ENCODE results near the gene UBL3. TPM values are rescaled to one million over a fixed set of nuclear protein-coding genes. Genes with fewer than 3 reads are reported as not detected.

Gene UBL3
- total and polyA plus RNA-seq, 9 donors, result 22.5 to 41.4 (median 32.3) TPM

DNA sequence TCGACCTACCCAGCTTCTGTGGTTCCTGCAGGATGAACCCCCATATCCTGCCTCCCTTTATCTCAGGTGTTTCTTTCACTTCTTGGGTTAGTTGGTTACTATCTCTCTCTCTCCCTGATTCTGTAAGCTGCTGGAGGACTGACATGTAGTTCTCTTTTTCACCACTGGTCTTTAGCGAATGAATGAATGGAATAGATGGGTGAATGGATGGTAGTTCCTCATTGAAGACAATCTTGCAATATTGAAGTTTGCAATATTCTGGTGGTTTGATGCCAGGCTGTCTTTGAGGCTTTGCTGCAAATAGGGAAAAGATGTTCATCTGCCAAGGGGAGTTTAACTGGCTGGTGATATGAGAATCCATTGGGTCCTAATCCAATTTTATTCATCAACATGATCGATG lies 120.2 kb downstream of the UBL3 start:
- Histone ChIP-seq H3K9me3 (no peaks in the 10 kb centered on the region), H3K4me1 (ENCODE audit: insufficient read depth) (no peaks in the 10 kb centered on the region), H3K27me3 (no peaks in the 10 kb centered on the region), H3K4me3 (no peak overlapping the region), H3K36me3 (no peaks in the 10 kb centered on the region), H3K27ac (no peak overlapping the region)
- no peak for DNase-seq
- intact Hi-C loops (cut with DNase I), result no loop called here
- WGBS, 3 donors, result 67 to 68% (median 67%) methylated on average over 3 of the region's 3 CpGs
- no peak for TF ChIP-seq EP300 (IDR thresholded peaks at IDR 0.05)

DNA sequence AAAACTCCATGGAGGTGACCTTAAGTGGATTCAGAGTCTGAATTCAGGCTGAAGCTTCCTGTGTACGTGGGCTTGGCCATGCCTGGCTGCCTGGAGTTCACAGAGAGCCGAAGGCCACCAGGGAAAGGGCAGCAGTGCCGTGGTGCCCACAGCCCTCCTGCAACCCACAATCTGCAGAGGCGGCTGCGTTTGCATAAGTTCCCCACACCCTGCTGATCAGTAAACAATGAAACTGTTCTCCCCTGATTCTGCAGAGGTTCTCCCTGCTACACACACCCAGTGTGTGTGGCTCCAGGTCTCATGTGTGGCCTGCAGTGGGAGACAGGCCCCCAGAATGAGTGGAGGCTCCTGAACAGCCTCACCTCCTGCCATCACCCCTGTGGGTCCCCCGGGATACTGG lies 128.0 kb downstream of the UBL3 start:
- H3K27me3 ChIP-seq, result no peaks in the 10 kb centered on the region
- 78 to 88% (median 78%) methylated on average over 4 to 6 of the region's 6 CpGs for whole genome bisulfite sequencing, 3 donors

DNA sequence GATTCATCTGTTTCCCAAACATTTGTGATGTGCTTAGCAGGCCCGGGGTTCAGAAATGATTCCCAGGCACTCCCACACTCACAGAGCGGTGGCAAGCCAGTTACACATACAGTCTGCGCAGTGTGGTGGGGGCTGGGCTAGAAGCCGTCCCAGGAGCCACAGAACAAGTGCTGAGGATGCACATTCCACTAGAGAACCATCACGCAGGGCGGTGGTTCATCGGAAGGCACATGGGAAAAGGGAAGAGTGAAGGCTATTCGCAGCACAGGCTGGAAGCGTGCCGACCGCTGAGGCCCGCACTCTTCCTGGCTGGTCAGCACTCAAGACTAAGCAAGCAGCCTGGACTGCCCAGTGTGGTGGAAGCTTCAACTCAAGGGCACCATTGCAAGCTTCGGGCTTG lies 128.7 kb downstream of the UBL3 start:
- DNase-seq, result no peak
- intact Hi-C loops (cut with DNase I), result no loop called here
- H3K4me3 ChIP-seq, result no peak overlapping the region
- H3K36me3 ChIP-seq, result no peaks in the 10 kb centered on the region
- TF ChIP-seq, protein P1, sequence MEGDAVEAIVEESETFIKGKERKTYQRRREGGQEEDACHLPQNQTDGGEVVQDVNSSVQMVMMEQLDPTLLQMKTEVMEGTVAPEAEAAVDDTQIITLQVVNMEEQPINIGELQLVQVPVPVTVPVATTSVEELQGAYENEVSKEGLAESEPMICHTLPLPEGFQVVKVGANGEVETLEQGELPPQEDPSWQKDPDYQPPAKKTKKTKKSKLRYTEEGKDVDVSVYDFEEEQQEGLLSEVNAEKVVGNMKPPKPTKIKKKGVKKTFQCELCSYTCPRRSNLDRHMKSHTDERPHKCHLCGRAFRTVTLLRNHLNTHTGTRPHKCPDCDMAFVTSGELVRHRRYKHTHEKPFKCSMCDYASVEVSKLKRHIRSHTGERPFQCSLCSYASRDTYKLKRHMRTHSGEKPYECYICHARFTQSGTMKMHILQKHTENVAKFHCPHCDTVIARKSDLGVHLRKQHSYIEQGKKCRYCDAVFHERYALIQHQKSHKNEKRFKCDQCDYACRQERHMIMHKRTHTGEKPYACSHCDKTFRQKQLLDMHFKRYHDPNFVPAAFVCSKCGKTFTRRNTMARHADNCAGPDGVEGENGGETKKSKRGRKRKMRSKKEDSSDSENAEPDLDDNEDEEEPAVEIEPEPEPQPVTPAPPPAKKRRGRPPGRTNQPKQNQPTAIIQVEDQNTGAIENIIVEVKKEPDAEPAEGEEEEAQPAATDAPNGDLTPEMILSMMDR (IDR thresholded peaks at IDR 0.05), result no peak
- TF ChIP-seq POLR2A (IDR thresholded peaks at IDR 0.05), result no peak
- no peak for TF ChIP-seq EP300 (IDR thresholded peaks at IDR 0.05)
- H3K4me1 ChIP-seq (ENCODE audit: insufficient read depth), result no peaks in the 10 kb centered on the region
- 70 to 81% (median 70%) methylated on average over 13 of the region's 13 CpGs for WGBS, 3 donors
- H3K9me3 ChIP-seq, result no peaks in the 10 kb centered on the region
- H3K27ac ChIP-seq, result no peak overlapping the region
- no peaks in the 10 kb centered on the region for H3K27me3 ChIP-seq

More for the DNA sequence above, 128.0 kb downstream of the UBL3 start:
- H3K4me1 ChIP-seq (ENCODE audit: insufficient read depth), result no peaks in the 10 kb centered on the region
- no peak overlapping the region for H3K27ac ChIP-seq
- DNase-seq, result no peak
- TF ChIP-seq EP300 (IDR thresholded peaks at IDR 0.05), result no peak
- TF ChIP-seq, protein P1 (IDR thresholded peaks at IDR 0.05), result no peak
- no peak for TF ChIP-seq POLR2A (IDR thresholded peaks at IDR 0.05)
- no peak overlapping the region for H3K4me3 ChIP-seq
- H3K36me3 ChIP-seq, result no peaks in the 10 kb centered on the region
- intact Hi-C loops (cut with DNase I), result no loop called here
- no peaks in the 10 kb centered on the region for H3K9me3 ChIP-seq

DNA sequence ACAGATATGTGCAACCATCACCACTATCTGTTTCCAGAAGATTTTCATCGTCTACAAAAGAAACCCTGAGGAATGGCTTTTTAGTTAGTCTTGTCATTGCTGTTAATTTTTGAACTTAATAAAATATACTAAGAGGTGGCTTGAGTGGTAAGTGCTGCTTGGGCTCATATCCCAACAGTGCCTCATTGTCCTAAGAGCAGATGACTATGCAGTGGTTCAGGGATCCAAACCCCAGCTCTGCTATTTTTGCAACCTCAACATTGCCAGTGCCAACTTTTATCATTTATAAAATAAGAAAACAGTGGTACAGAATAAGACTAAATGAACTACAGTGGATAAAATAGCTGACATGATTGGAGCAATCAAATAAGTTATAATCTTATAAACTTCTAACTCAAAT lies 131.7 kb downstream of the UBL3 start:
- Histone ChIP-seq H3K9me3 (peaks cover 0 to 4% of the 10 kb centered on the region in 2 donors), H3K27ac (no peak overlapping the region), H3K4me3 (no peak overlapping the region), H3K36me3 (no peaks in the 10 kb centered on the region), H3K4me1 (ENCODE audit: insufficient read depth) (no peaks in the 10 kb centered on the region), H3K27me3 (no peaks in the 10 kb centered on the region)
- TF ChIP-seq, protein P1 (IDR thresholded peaks at IDR 0.05), result no peak
- no peak for TF ChIP-seq POLR2A (IDR thresholded peaks at IDR 0.05)
- no peak for TF ChIP-seq EP300 (IDR thresholded peaks at IDR 0.05)
- 76 to 94% (median 80%) methylated on average over 1 of the region's 1 CpG for WGBS, 3 donors
- DNase-seq, result no peak
- intact Hi-C loops (cut with DNase I), result no loop called here

DNA sequence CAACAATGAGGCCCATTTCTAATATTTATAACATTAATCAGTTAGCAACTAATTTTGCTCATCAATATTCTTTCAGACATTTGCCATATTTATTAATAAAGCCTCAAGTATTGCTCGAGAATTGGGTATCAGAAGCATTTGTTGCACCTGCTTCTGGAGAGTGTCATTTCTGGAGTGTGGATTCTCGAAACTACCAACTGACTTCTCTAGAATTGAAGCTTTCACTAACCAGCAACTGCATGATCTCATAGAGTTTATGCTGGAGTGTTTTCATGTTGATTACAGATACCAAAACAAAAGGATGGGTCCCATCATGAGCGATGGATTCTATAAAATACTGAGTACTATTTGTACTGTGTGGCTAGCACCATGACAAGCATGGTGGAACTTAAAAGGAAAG lies 133.9 kb downstream of the UBL3 start:
- intact Hi-C loops (cut with DNase I), result no loop called here
- DNase-seq, result no peak

More for the DNA sequence above, 133.9 kb downstream of the UBL3 start:
- Histone ChIP-seq H3K9me3 (peaks cover 0 to 4% of the 10 kb centered on the region in 2 donors), H3K27me3 (no peaks in the 10 kb centered on the region), H3K27ac (no peak overlapping the region), H3K36me3 (no peaks in the 10 kb centered on the region), H3K4me3 (no peak overlapping the region), H3K4me1 (ENCODE audit: insufficient read depth) (no peaks in the 10 kb centered on the region)
- no peak for TF ChIP-seq EP300 (IDR thresholded peaks at IDR 0.05)
- TF ChIP-seq POLR2A (IDR thresholded peaks at IDR 0.05), result no peak
- TF ChIP-seq, protein P1 (IDR thresholded peaks at IDR 0.05), result no peak
- WGBS, 3 donors, result 76 to 87% (median 86%) methylated on average over 3 of the region's 3 CpGs

Small RNAs within 50 kb of the gene (small RNA-seq; reads per million reads assigned to genes)
- not detected for gene RF00017
- gene TIMM8BP1, result not detected

Data from ovary (tissue), 9 donors.